Esophagus squamous epithelium (tissue), 4 donors: ENCODE measurements around the gene PRKCA.

ENCODE experiments used
- CTCF ChIP-seq, 6 experiments: fragments of 450-650 bp in 4 of 6; fragments of 200-600 bp in 2 of 6; sonication (generic) in 2 of 6; IDR thresholded peaks; one replicate each; pipeline ENCODE4 v1.5.1; 2016 to 2019; ENCODE audit warnings: antibody characterized with exemption in 6 of 6, mild to moderate bottlenecking in 4 of 6, moderate library complexity in 4 of 6
- POLR2A ChIP-seq, 4 donors: fragments of 450-650 bp; IDR thresholded peaks; one replicate each; pipeline ENCODE4 v1.6.1; 2017; ENCODE audit warnings: antibody characterized with exemption in 4 of 4, mild to moderate bottlenecking in 4 of 4, moderate library complexity in 3 of 4

- TF ChIP-seq POLR2A (IDR thresholded peaks at IDR 0.05) (no peak), CTCF (IDR thresholded peaks at IDR 0.05) (no peak)
Observed at GRCh38 chr17:66541461-66542128, 239.2 kb downstream of the PRKCA start.
